Nephron (organoid): Measurements from ENCODE around the gene TIMELESS.

Experiments
- H3K27ac Mint-ChIP-seq, 3 experiments: 2 replicates each; pipeline ENCODE4 v1.8.0; 2020; ENCODE audit warnings: mixed read lengths in 3 of 3, mild to moderate bottlenecking in 2 of 3, moderate library complexity in 1 of 3
- H3K27me3 Mint-ChIP-seq: 2 replicates; pipeline ENCODE4 v1.8.0; 2021; ENCODE audit warnings: low read depth, mild to moderate bottlenecking, moderate library complexity, mixed read lengths
- H3K36me3 Mint-ChIP-seq: 2 replicates; pipeline ENCODE4 v1.8.0; 2020; ENCODE audit warnings: low read depth, mixed read lengths
- H3K4me1 Mint-ChIP-seq: 2 replicates; pipeline ENCODE4 v1.8.0; 2020; ENCODE audit warnings: mixed read lengths
- H3K4me3 Mint-ChIP-seq, 3 experiments: 2 replicates each; pipeline ENCODE4 v1.8.0; 2020; ENCODE audit warnings: mild to moderate bottlenecking in 3 of 3, mixed read lengths in 3 of 3, moderate library complexity in 2 of 3
- H3K9me3 Mint-ChIP-seq: 2 replicates; pipeline ENCODE4 v1.8.0; 2020; ENCODE audit warnings: mixed read lengths
- TF ChIP-seq, protein P1 (sequence below), 3 experiments: fragments of 200-600 bp; sonication (generic); IDR thresholded peaks; one replicate each; pipeline ENCODE4 v1.5.0; 2021; ENCODE audit warnings: antibody characterized with exemption in 3 of 3; ENCODE audit not compliant: unreplicated experiment in 3 of 3

TIMELESS gene

DNA sequence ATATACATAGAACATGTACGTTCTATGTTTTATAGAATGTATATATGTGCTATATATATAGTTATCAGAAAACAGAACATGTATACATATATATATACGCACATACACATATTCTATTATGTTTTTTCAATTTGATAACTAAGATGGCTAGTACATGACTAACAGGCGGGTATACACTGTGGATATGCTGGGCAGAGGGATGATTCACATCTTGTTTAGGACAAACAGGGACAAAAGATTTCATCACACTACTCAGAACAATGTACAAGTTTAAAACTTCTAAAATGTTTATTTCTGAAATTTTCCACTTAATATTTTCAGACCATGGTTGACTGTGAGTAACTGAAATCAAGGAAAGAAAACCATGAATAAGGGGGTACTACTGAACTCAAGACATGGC is 17.4 kb downstream of the TIMELESS start:
- Mint-ChIP-seq H3K27me3 (no peaks in the 10 kb centered on the region), H3K36me3 (peaks cover 29% of the 10 kb centered on the region), H3K4me1 (no peaks in the 10 kb centered on the region), H3K9me3 (no peaks in the 10 kb centered on the region), H3K27ac (no peak overlapping the region), H3K4me3 (no peak overlapping the region)
- TF ChIP-seq, protein P1, sequence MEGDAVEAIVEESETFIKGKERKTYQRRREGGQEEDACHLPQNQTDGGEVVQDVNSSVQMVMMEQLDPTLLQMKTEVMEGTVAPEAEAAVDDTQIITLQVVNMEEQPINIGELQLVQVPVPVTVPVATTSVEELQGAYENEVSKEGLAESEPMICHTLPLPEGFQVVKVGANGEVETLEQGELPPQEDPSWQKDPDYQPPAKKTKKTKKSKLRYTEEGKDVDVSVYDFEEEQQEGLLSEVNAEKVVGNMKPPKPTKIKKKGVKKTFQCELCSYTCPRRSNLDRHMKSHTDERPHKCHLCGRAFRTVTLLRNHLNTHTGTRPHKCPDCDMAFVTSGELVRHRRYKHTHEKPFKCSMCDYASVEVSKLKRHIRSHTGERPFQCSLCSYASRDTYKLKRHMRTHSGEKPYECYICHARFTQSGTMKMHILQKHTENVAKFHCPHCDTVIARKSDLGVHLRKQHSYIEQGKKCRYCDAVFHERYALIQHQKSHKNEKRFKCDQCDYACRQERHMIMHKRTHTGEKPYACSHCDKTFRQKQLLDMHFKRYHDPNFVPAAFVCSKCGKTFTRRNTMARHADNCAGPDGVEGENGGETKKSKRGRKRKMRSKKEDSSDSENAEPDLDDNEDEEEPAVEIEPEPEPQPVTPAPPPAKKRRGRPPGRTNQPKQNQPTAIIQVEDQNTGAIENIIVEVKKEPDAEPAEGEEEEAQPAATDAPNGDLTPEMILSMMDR (IDR thresholded peaks at IDR 0.05; ENCODE audit: unreplicated experiment in 3 of 3): no peak

DNA sequence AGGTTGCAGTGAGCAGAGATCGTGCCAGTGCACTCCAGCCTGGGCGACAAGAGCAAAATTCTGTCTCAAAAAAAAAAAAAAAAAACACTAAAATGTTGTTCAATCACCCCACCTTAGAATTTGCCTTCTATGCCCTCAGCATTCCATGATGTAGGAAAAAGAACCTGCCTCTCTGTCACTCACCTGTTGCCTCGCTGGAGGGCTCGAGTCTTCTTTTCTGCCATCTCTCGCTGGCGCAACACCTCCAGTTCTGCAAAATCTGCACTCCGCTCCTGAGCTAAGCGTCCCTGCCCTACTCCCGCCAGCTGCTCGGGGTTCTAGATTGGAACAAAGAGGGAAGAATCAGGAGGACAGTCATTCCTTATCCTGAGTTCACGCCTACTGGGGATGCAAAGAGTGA is 17.9 kb downstream of the TIMELESS start:
- H3K36me3 Mint-ChIP-seq: peaks cover 29% of the 10 kb centered on the region
- no peak overlapping the region for H3K4me3 Mint-ChIP-seq
- no peak overlapping the region for H3K27ac Mint-ChIP-seq
- H3K9me3 Mint-ChIP-seq: no peaks in the 10 kb centered on the region
- TF ChIP-seq, protein P1 (IDR thresholded peaks at IDR 0.05; ENCODE audit: unreplicated experiment in 3 of 3): no peak
- no peaks in the 10 kb centered on the region for H3K27me3 Mint-ChIP-seq
- H3K4me1 Mint-ChIP-seq: no peaks in the 10 kb centered on the region

DNA sequence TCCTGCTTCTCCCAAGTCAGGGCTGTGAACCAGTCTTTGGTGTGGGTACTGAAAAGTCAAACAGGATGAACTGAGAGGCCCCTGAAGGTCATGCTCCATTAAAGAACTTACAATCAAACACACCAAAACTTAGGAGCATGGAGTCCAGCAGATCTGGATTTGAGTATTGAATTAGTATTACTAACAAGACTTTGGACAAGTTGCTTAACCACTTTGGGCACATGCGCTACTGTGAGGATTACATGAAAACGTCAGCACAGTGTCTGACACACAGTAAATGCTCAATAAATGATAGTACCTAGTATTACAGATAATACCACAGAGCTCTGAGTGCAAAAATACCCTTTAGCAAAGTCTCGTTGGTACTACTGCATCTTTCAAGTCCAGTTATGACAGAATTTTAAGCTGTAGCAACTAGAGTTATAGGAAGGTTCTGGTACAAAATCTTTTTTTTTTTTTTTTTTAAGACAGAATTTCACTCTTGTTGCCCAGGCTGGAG is 23.2 kb downstream of the TIMELESS start:
- H3K36me3 Mint-ChIP-seq: peaks cover 38% of the 10 kb centered on the region

DNA sequence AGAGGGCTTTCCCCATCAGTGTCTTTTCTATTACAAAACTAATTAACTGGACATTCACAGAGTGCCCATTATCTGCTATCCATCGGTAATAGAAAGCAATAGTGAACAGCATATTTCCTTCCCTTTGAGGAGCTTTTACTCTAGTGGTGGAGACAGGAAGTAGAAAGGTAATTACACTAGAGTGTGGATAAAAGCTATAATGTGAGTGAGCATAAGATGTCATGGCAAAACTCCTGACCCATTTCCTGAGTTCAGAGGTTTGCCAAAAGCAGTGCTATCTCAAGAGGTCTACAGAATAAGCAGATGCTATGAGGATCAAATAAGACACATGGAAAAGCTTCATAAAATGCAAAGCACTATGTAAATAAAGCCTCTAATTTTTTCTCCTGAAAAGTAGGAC is 24.0 kb downstream of the TIMELESS start:
- peaks cover 45% of the 10 kb centered on the region for H3K36me3 Mint-ChIP-seq
- H3K9me3 Mint-ChIP-seq: no peaks in the 10 kb centered on the region
- no peaks in the 10 kb centered on the region for H3K4me1 Mint-ChIP-seq
- H3K27ac Mint-ChIP-seq: no peak overlapping the region
- TF ChIP-seq, protein P1 (IDR thresholded peaks at IDR 0.05; ENCODE audit: unreplicated experiment in 3 of 3): no peak
- H3K27me3 Mint-ChIP-seq: no peaks in the 10 kb centered on the region
- no peak overlapping the region for H3K4me3 Mint-ChIP-seq

More for the DNA sequence above, 23.2 kb downstream of the TIMELESS start:
- TF ChIP-seq, protein P1 (IDR thresholded peaks at IDR 0.05; ENCODE audit: unreplicated experiment in 3 of 3): no peak
- H3K27me3 Mint-ChIP-seq: no peaks in the 10 kb centered on the region
- no peak overlapping the region for H3K4me3 Mint-ChIP-seq
- no peaks in the 10 kb centered on the region for H3K4me1 Mint-ChIP-seq
- no peaks in the 10 kb centered on the region for H3K9me3 Mint-ChIP-seq
- no peak overlapping the region for H3K27ac Mint-ChIP-seq

DNA sequence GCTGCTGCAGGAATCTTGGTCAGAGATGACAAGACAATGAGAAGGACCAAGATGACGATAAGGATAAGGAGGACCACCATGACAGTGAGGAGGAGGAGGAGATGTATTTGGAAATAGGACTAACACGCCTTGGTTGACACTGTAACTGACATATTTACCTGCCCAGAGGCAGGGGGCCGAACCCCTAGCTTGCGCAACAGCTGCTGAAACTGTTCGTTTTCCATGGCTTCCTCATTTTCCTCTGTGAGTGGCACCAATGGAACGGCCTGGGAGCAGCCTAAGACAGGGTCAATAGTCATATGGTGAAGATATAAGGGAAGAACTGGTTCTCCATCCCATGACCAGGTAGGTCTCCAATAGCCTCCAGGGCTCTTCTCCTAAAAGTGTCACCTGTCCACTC is 28.8 kb downstream of the TIMELESS start:
- TF ChIP-seq, protein P1 (IDR thresholded peaks at IDR 0.05; ENCODE audit: unreplicated experiment in 3 of 3): no peak
- no peaks in the 10 kb centered on the region for H3K9me3 Mint-ChIP-seq
- H3K36me3 Mint-ChIP-seq: peaks cover 48% of the 10 kb centered on the region
- no peaks in the 10 kb centered on the region for H3K27me3 Mint-ChIP-seq
- H3K4me1 Mint-ChIP-seq: no peaks in the 10 kb centered on the region
- H3K27ac Mint-ChIP-seq: no peak overlapping the region
- H3K4me3 Mint-ChIP-seq: no peak overlapping the region

DNA sequence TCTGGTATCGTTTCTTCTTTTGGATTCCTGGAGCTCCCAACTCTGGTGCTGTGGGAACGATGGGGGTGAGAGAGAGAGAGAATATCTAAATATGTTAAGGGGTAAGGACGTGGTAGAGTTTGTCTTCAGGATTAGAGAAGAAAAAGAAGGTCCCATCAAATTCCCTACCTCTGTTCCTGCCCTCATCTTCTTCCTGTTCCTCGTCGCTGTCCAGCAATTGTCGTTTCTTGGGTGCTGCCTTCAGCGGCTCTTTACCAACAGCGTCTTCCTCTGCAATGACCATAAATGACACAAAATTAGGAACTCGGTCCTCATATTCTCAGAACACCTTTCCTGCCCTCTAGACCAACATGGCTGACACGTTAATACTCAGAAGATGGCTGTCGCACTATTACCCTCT is 31.5 kb downstream of the TIMELESS start:
- peaks cover 32% of the 10 kb centered on the region for H3K36me3 Mint-ChIP-seq
- H3K9me3 Mint-ChIP-seq: no peaks in the 10 kb centered on the region

More for the DNA sequence above, 31.5 kb downstream of the TIMELESS start:
- TF ChIP-seq, protein P1 (IDR thresholded peaks at IDR 0.05; ENCODE audit: unreplicated experiment in 3 of 3): no peak
- Mint-ChIP-seq H3K27me3 (no peaks in the 10 kb centered on the region), H3K27ac (no peak overlapping the region), H3K4me3 (no peak overlapping the region), H3K4me1 (no peaks in the 10 kb centered on the region)
